A673 (cell line): ENCODE results near the gene ADAP2.

ENCODE experiments used
- EZH2 ChIP-seq: fragments of 200-600 bp; sonication (generic); IDR thresholded peaks from 2 replicates; pipeline ENCODE4 v1.6.1; 2017; ENCODE audit warnings: borderline replicate concordance, low read depth, mild to moderate bottlenecking, mixed read lengths, antibody characterized with exemption, low read length; ENCODE audit not compliant: poor library complexity, severe bottlenecking
- TF ChIP-seq, protein P1 (sequence below): fragments of 300-800, 200-600 bp; sonication (generic); conservative IDR thresholded peaks from 2 replicates; pipeline ENCODE4 v1.5.1; 2017; ENCODE audit warnings: low read depth, mild to moderate bottlenecking, antibody characterized with exemption, low read length, moderate library complexity, mixed read lengths

DNA sequence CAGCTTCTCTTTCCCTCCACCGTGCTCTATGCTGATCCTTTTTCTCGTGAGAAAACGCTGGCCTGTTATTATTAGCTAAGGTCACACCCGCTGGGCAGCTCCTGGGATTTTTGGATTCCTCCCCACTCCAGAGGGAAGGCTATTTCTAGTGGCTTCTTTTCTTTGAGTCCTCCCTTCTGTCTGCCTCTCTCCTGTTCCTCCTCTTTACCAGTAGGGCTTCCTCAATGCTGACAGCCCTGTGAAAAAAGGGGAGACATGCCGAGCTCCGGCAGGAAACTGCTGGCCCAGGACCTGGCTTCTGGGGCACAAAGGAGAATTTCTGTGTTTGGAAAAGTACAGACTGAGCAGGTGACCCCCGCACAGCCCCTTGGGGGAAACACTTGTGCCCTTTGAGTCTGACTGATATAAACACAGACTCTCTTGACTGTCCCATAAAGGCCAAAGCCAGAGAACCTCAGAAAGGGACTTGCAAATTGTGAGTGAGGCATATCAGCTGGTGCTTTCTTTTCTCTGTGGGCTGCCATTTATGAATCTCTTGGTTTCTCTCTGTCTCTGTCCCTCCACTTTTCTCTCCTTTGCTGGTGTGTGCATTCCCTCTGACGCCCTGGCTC is 35.1 kb downstream of the ADAP2 start:
- TF ChIP-seq, protein P1, sequence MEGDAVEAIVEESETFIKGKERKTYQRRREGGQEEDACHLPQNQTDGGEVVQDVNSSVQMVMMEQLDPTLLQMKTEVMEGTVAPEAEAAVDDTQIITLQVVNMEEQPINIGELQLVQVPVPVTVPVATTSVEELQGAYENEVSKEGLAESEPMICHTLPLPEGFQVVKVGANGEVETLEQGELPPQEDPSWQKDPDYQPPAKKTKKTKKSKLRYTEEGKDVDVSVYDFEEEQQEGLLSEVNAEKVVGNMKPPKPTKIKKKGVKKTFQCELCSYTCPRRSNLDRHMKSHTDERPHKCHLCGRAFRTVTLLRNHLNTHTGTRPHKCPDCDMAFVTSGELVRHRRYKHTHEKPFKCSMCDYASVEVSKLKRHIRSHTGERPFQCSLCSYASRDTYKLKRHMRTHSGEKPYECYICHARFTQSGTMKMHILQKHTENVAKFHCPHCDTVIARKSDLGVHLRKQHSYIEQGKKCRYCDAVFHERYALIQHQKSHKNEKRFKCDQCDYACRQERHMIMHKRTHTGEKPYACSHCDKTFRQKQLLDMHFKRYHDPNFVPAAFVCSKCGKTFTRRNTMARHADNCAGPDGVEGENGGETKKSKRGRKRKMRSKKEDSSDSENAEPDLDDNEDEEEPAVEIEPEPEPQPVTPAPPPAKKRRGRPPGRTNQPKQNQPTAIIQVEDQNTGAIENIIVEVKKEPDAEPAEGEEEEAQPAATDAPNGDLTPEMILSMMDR = no peak
- TF ChIP-seq EZH2 = no peak
